OCI-LY1 (cell line): ENCODE results near the gene DIS3L.

Source experiments
- CTCF ChIP-seq: fragments of 200-600 bp; sonication (generic), shearing (Covaris generic); IDR thresholded peaks from 2 replicates; pipeline ENCODE4 v1.5.1; 2017; ENCODE audit warnings: mild to moderate bottlenecking, antibody characterized with exemption, low read length, moderate library complexity, mixed read lengths
- EZH2 ChIP-seq: fragments of 200-600 bp; sonication (generic), shearing (Covaris generic); IDR thresholded peaks from 2 replicates; pipeline ENCODE4 v1.8.0; 2017; ENCODE audit warnings: borderline replicate concordance, mixed run types, mild to moderate bottlenecking, antibody characterized with exemption, low read length, moderate library complexity, mixed read lengths

- TF ChIP-seq CTCF = no peak
- no peak for TF ChIP-seq EZH2
These were observed 976 bp downstream of the DIS3L start for GRCh38 chr15:66294157-66294931.
